Kidney (tissue), 14 donors: ENCODE data around the gene ARHGEF40. TPM values are rescaled to one million over a fixed set of nuclear protein-coding genes. Genes with fewer than 3 reads are reported as not detected.

ENCODE experiments used
- DNase-seq, 5 donors: peaks; one replicate each; pipeline ENCODE4 v3.0.0-alpha.2; 2013 to 2020
- FAIRE-seq: peaks from 2 replicates; lab custom pipeline; 2012; peaks lifted over from hg19 to GRCh38; lab: Jason Lieb, UNC
- H3K27ac ChIP-seq, 2 donors: one replicate each; pipeline ENCODE4 v1.7.0; 2013; ENCODE audit warnings: low read depth in 2 of 2, low read length in 2 of 2, inconsistent platforms in 1 of 2
- H3K27me3 ChIP-seq: one replicate; pipeline ENCODE4 v1.7.1; 2013; ENCODE audit warnings: low read length, inconsistent platforms; ENCODE audit not compliant: control insufficient read depth, insufficient read depth
- H3K36me3 ChIP-seq, 3 donors: one replicate each; pipeline versions ENCODE4 v1.7.0 to v1.7.1; 2013; ENCODE audit warnings: low read length in 3 of 3, control low read depth in 1 of 3, inconsistent platforms in 1 of 3; ENCODE audit not compliant: insufficient read depth in 3 of 3, control insufficient read depth in 2 of 3
- H3K4me1 ChIP-seq, 3 donors: one replicate each; pipeline versions ENCODE4 v1.7.0 to v1.7.1; 2013; ENCODE audit warnings: low read length in 3 of 3, inconsistent platforms in 1 of 3, low read depth in 1 of 3; ENCODE audit not compliant: control insufficient read depth in 2 of 3, insufficient read depth in 2 of 3
- H3K4me3 ChIP-seq, 3 donors: one replicate each; pipeline versions ENCODE4 v1.7.0 to v1.8.1; 2013; ENCODE audit warnings: low read length in 3 of 3, control low read depth in 1 of 3, inconsistent platforms in 1 of 3
- H3K9ac ChIP-seq, 3 donors: one replicate each; pipeline versions ENCODE4 v1.7.0 to v1.7.1; 2013; ENCODE audit warnings: low read length in 3 of 3, control low read depth in 1 of 3, inconsistent platforms in 1 of 3
- H3K9me3 ChIP-seq, 3 donors: one replicate each; pipeline versions ENCODE4 v1.7.0 to v1.7.1; 2013; ENCODE audit warnings: low read length in 3 of 3, control low read depth in 1 of 3, inconsistent platforms in 1 of 3; ENCODE audit not compliant: control insufficient read depth in 2 of 3, insufficient read depth in 1 of 3
- CTCF ChIP-seq: IDR thresholded peaks from 3 replicates; pipeline ENCODE4 v1.5.1; 2012; ENCODE audit warnings: mild to moderate bottlenecking, moderate library complexity, borderline replicate concordance; ENCODE audit not compliant: insufficient read depth; ENCODE audit errors: extremely low read depth
- intact Hi-C: fragments of 100-400 bp; cut with DNase I; formaldehyde crosslinking; loops from one replicate; pipeline ENCODE4 v1.11.1; 2022
- polyA plus RNA-seq: library from polyadenylated mRNA; stranded (reverse); fragments of 350-450 nt; fragmentation: Illumina TruSeq; extraction: RNeasy Lipid Tissue Mini Kit (QIAGEN cat#74804); gene quantifications from one replicate; pipeline ENCODE4 v1.2.3, GENCODE V29; 2014; ENCODE audit warnings: low read depth, low replicate concordance; ENCODE audit not compliant: insufficient read depth
- total RNA-seq: library from RNA; stranded (reverse); fragmentation: NEBNext Ultra II Directional; extraction: Animal tissue kit (Norgen Biotek cat#: 25700); gene quantifications from one replicate; pipeline ENCODE4 v1.2.1, GENCODE V29; 2021
- donor health status: control.
- donor health status: control.
- donor health status: control.
- donor health status: control.
- donor health status: control.
- donor health status: DM: yes; HTN: yes; CAD: no.
- donor health status: Normal renal cell carcinoma (clear cell type).

Gene ARHGEF40
- total and polyA plus RNA-seq, 2 donors from 2014 or later = 15.9 to 25.6 TPM

DNA sequence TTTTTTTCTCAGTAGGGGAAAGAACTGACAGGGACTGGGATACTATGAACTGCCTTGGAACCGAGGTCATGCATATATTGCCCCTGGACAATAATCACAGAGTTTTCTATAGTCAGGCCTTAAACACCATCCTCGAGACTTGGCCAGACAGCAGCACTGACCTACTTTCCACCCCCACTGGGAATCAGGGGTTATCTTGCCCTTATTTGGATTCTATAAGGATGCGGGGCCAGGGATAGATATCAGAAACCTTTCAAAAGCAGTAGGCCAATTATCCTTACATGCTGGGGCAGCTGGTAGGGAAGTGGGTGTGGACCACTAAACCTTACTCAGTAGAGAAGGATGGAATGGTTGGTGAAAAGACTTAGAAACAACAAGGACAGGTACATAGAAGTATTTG lies 26.3 kb downstream of the ARHGEF40 start:
- DNase-seq = no peak
- H3K9ac ChIP-seq = no peak overlapping the region
- no peak for TF ChIP-seq CTCF
- H3K27ac ChIP-seq = no peak overlapping the region
- H3K4me1 ChIP-seq = peaks cover 9 to 22% (median 13%) of the 10 kb centered on the region in 3 donors
- H3K9me3 ChIP-seq = no peaks in the 10 kb centered on the region
- H3K36me3 ChIP-seq = no peaks in the 10 kb centered on the region
- intact Hi-C loops = no loop called here
- no peak for FAIRE-seq
- H3K27me3 ChIP-seq = no peaks in the 10 kb centered on the region
- H3K4me3 ChIP-seq = no peak overlapping the region

DNA sequence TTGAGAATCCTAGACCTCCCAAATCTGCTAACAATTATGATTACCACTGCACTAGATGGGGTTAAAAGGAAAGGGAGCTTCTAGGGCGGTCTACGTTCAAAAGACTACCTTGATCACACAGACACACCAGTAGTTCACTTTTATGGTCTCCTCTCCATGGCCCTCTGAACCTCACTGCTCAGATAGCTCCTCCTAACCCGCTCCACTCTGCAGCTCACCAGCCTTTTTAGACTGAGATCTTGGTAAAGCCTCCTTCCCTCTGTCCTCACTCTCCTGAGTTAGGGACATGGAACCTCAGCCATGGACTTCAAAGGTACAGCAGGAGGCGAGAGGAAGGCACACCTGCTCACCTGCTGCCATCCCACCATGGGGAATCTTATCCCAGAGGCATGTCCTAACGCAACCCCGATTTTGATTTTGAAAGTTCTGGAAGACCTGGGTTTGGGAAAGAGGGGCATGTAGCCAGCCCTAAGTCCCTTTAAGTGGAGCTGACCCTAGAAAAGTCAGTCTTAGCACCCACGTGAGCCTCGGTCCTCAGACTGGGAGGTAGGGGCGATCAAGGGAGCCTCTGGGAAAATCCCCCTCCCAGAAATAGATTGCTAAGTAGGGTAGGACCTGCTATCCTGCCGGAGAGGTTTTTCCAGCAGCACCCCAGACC lies 27.0 kb downstream of the ARHGEF40 start:
- intact Hi-C loops = no loop called here
- Histone ChIP-seq H3K36me3 (no peaks in the 10 kb centered on the region), H3K27ac (peak overlapping the region; percentile 61 to 87), H3K9ac (peak overlapping the region in 1 of 3 donors; percentile 12), H3K4me1 (peaks cover 9 to 22% (median 13%) of the 10 kb centered on the region in 3 donors), H3K27me3 (no peaks in the 10 kb centered on the region), H3K4me3 (peak overlapping the region in 1 of 3 donors; percentile 33), H3K9me3 (no peaks in the 10 kb centered on the region)
- DNase-seq (peak in 1 of 5 donors; percentile 46), FAIRE-seq (no peak)
- no peak for TF ChIP-seq CTCF

DNA sequence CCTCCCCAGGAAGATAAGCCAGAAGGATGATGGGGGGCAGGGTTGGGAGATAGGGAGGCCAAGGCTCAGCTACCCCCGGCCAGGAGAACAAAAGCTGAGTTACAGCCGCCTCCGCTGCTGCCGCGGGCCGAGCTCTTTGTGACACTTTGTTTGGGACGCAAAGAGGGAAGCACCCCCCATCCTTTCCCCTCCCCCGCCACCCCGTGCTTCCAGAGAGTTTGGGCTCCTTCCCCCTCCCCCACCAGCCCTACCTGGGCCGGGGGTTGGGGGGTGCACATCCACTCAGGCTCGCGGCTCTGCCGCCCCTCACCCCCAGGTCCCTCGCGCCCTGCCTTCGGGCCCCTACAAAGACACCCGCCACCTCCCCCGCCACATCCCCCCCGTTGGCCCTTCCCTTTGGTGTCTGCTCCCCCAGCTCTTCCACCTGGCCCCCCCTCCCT lies 27.6 kb downstream of the ARHGEF40 start:
- peak overlapping the region in 1 of 3 donors; percentile 33 for H3K4me3 ChIP-seq
- H3K9me3 ChIP-seq = no peaks in the 10 kb centered on the region
- H3K36me3 ChIP-seq = no peaks in the 10 kb centered on the region
- TF ChIP-seq CTCF = no peak
- FAIRE-seq (no peak), DNase-seq (peak; percentile 53 to 86 (median 66))
- peak overlapping the region; percentile 61 to 87 for H3K27ac ChIP-seq
- no peaks in the 10 kb centered on the region for H3K27me3 ChIP-seq
- intact Hi-C loops = no loop called here
- peak overlapping the region in 1 of 3 donors; percentile 12 for H3K9ac ChIP-seq
- peaks cover 9 to 22% (median 15%) of the 10 kb centered on the region in 3 donors for H3K4me1 ChIP-seq
